ENCODE data around the gene MSLN.
"Not testable (repeated sequence)": the region's sequence is repeated elsewhere in the genome, so short reads cannot be mapped to it uniquely, and the experiment has no call there.

MSLN gene

DNA sequence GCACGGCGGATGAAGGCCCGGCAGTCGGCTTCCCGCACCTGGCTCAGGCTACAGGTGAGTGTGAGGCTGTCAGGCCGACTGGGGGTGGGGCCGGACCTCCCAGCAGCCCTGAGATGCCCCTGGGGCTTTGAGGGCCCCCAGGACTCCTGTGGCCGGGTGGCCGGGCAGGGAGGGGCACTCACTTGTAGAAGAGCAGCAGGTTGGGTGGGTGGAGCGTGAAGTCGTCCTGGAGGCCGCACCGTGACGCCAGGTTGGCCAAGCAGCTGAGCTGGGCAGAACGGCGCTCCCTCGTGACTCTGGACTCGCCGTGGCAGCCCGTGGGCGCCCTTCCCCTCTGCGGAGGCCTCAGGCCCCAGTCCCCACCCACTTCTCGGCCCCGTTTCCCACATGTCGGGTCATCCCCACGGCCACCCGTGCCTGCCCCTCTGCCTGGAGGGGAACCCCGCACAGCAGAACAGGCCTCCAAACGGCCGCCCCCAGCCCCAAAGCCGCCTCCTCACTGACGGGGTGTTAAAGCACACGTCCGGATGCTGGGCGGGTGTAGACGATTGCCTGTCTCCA, 14.8 kb downstream of the MSLN start:
- no peak for DNase-seq (ENCODE audit: low read depth)
- no peak overlapping the region for H3K4me3 ChIP-seq (ENCODE audit: low read length)
- TF ChIP-seq, protein P1, sequence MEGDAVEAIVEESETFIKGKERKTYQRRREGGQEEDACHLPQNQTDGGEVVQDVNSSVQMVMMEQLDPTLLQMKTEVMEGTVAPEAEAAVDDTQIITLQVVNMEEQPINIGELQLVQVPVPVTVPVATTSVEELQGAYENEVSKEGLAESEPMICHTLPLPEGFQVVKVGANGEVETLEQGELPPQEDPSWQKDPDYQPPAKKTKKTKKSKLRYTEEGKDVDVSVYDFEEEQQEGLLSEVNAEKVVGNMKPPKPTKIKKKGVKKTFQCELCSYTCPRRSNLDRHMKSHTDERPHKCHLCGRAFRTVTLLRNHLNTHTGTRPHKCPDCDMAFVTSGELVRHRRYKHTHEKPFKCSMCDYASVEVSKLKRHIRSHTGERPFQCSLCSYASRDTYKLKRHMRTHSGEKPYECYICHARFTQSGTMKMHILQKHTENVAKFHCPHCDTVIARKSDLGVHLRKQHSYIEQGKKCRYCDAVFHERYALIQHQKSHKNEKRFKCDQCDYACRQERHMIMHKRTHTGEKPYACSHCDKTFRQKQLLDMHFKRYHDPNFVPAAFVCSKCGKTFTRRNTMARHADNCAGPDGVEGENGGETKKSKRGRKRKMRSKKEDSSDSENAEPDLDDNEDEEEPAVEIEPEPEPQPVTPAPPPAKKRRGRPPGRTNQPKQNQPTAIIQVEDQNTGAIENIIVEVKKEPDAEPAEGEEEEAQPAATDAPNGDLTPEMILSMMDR (conservative IDR thresholded peaks at IDR 0.05; ENCODE audit: low read length), result no peak

DNA sequence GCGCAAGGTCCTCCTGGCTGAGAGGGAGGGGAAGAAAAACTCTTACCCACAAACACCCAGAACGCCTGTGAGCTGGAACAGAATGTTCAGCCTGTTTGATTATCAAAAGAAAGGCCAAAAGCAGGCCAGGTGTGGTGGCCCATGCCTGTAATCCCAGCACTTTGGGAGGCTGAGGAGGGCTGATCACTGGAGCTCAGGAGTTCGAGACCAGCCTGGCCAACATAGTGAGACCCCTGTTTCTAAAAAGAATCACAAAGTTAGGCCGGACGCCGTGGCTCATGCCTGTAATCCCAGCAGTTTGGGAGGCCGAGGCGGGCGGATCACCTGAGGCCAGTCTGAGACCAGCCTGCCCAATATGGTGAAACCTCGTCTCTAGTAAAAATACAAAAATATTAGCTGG, 15.8 kb downstream of the MSLN start:
- H3K4me3 ChIP-seq (ENCODE audit: low read length), result not testable (repeated sequence)

DNA sequence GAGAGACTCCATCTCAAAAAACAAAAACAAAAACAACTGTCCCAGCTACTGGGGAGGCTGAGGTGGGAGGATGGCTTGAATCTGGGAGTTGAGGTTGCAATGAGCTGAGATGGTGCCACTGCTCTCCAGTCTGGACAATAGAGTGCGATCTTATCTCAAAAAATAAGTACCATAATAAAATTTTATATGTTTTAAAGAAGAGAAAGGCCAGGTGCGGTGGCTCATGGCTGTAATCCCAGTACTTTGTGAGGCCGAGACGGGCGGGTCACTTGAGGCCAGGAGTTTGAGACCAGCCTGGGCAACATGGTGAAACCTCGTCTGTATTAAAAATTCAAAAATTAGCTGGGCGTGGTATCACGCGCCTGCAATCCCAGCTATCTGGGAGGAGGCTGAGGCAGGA, 16.3 kb downstream of the MSLN start:
- H3K4me3 ChIP-seq (ENCODE audit: low read length), result no peak overlapping the region
- TF ChIP-seq, protein P1 (conservative IDR thresholded peaks at IDR 0.05; ENCODE audit: low read length), result no peak
- no peak for DNase-seq (ENCODE audit: low read depth)

More for the DNA sequence above, 15.8 kb downstream of the MSLN start:
- DNase-seq (ENCODE audit: low read depth), result not testable (repeated sequence)

DNA sequence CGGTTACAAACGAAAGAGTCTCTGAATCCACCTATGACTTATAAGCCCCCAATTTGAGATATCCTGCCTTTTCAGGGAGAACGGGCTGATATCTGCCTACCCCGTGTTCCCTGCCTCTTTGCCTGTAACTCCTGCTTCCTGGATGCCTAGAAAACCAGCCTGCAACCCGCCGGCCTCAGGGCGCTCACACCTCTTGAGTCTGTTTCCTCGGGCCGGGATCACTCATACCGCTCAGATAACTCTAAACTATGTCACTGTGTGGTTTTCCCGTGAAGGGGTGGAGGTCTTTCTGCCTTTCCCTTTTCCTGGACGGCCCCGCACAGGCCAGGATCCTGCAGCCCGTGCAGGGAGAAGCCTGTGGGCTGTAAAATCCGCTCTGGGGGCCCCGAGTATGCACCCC, 17.3 kb downstream of the MSLN start:
- no peak overlapping the region for H3K4me3 ChIP-seq (ENCODE audit: low read length)
- TF ChIP-seq, protein P1 (conservative IDR thresholded peaks at IDR 0.05; ENCODE audit: low read length), result no peak
- DNase-seq (ENCODE audit: low read depth), result no peak

DNA sequence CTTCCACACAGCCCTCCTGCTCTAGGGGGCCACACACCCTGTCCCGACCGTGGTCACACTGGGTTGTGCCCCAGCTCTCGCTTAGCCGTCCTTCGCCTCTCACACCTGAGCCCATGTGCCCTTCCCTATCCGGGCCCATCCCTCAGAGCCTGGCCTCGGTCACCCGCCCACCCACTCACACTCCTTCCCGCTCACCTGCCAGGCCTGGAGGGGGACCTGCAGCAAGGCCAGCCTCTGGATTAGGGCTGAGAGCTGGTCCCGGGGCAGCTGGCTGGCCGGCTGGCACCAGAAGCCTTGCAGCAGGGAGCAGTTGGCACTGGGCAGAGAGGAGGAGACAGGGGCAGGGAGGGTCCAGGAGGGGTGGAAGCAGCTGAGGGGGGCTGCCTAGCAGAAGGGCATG, 17.9 kb downstream of the MSLN start:
- TF ChIP-seq, protein P1 (conservative IDR thresholded peaks at IDR 0.05; ENCODE audit: low read length), result no peak

DNA sequence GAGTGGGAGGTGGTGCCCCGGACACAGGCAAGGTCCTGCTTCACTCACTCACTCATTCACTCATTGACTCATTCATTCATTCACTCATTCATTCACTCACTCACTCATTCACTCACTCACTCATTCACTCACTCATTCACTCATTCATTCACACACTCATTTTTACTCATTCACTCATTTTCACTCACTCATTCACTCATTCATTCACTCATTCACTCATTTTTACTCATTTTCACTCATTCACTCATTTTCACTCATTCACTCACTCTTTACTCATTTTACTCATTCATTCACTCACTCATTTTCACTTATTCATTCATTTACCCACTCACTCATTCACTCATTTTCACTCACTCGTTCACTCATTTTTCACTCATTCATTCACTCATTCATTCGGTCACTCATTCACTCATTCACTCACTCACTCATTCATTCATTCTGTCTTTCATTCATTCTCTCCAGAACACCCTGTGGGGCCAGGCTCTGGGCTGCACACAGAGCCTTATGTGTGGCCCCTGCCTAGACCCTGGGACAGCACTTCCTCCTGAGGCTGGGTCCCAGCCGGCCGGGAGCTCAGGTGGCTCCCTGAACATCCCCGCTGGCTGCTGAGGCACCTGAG, 18.5 kb downstream of the MSLN start:
- TF ChIP-seq, protein P1 (conservative IDR thresholded peaks at IDR 0.05; ENCODE audit: low read length), result no peak
- no peak for DNase-seq (ENCODE audit: low read depth)

More for the DNA sequence above, 17.9 kb downstream of the MSLN start:
- no peak overlapping the region for H3K4me3 ChIP-seq (ENCODE audit: low read length)
- no peak for DNase-seq (ENCODE audit: low read depth)

DNA sequence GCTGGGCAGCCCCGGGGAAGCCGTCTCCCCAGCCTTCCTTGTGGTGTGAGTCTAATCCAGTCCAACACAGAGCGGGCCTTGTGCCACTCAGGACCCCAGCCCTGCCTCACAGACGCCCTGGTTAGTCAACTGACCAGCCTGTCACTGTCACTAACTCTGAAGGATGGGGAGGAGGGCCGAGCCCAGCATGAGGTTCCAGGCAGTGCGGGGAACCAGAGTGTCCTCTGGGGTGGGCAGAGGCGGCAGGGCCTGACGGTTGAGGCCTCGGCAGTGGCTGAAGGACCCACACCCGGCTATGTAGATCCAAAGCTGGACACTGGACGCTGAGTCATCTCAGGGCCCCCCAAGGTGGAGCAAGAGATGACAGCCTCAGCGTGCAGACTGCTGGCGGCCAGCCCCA, 19.0 kb downstream of the MSLN start:
- no peak overlapping the region for H3K4me3 ChIP-seq (ENCODE audit: low read length)
- DNase-seq (ENCODE audit: low read depth), result no peak
- TF ChIP-seq, protein P1 (conservative IDR thresholded peaks at IDR 0.05; ENCODE audit: low read length), result no peak

More for the DNA sequence above, 18.5 kb downstream of the MSLN start:
- no peak overlapping the region for H3K4me3 ChIP-seq (ENCODE audit: low read length)
